OCI-LY7 (cell line): ENCODE data around the gene ENAH. TPM values are rescaled to one million over a fixed set of nuclear protein-coding genes. Genes with fewer than 3 reads are reported as not detected.

Experiments used
- BruUV-seq: library from RNA; stranded (reverse); fragments of 400-500 nt; replicated peaks from 2 replicates; lab custom pipeline; 2021; lab: Mats Ljungman, UMichigan
- CTCF ChIA-PET: fragments of 300-600 bp; sonication (Branson Sonifier 250); formaldehyde crosslinking; loops from one replicate; lab custom pipeline; 2022; ENCODE audit warnings: antibody characterized with exemption; ENCODE audit not compliant: unreplicated experiment; lab: Charles Lee
- POLR2A ChIA-PET: fragments of 300-600 bp; sonication (Branson Sonifier 250); formaldehyde crosslinking; loops from one replicate; lab custom pipeline; 2022; ENCODE audit warnings: antibody characterized with exemption; lab: Charles Lee
- DNase-seq: peaks from one replicate; pipeline ENCODE4 v3.0.0-alpha.2; 2015; ENCODE audit warnings: low spot score
- H2AFZ ChIP-seq: fragments of 200-600 bp; sonication (generic), shearing (Covaris generic); 2 replicates; pipeline ENCODE4 v1.6.1; 2014; ENCODE audit warnings: mild to moderate bottlenecking, antibody characterized with exemption, low read length, moderate library complexity
- H3K27ac ChIP-seq: fragments of 200-600 bp; sonication (generic); 2 replicates; pipeline ENCODE4 v1.5.1; 2014; ENCODE audit warnings: mixed run types, low read depth, mild to moderate bottlenecking, moderate library complexity, low read length, inconsistent platforms; ENCODE audit not compliant: poor library complexity, severe bottlenecking
- H3K36me3 ChIP-seq: fragments of 200-600 bp; sonication (generic); 2 replicates; pipeline ENCODE4 v1.6.1; 2014; ENCODE audit warnings: mild to moderate bottlenecking, antibody characterized with exemption, low read length, moderate library complexity, mixed read lengths; ENCODE audit not compliant: insufficient read depth
- H3K4me1 ChIP-seq: fragments of 200-600 bp; sonication (generic); 2 replicates; pipeline ENCODE4 v1.5.1; 2014; ENCODE audit warnings: mild to moderate bottlenecking, low read length; ENCODE audit not compliant: insufficient read depth, poor library complexity, severe bottlenecking
- H3K4me2 ChIP-seq: fragments of 200-600 bp; sonication (generic); 2 replicates; pipeline ENCODE4 v1.6.1; 2014; ENCODE audit warnings: mild to moderate bottlenecking, low read length
- H3K4me3 ChIP-seq: fragments of 200-600 bp; sonication (generic); 2 replicates; pipeline ENCODE4 v1.5.1; 2014; ENCODE audit warnings: mild to moderate bottlenecking, low read depth, low read length; ENCODE audit not compliant: poor library complexity, severe bottlenecking
- H3K79me2 ChIP-seq: fragments of 200-600 bp; sonication (generic); 2 replicates; pipeline ENCODE4 v1.6.1; 2016; ENCODE audit warnings: low read depth, mild to moderate bottlenecking, low read length, moderate library complexity, mixed read lengths; ENCODE audit not compliant: insufficient read depth
- H3K9me2 ChIP-seq: fragments of 200-600 bp; sonication (generic); 2 replicates; pipeline ENCODE4 v1.6.1; 2016; ENCODE audit warnings: mild to moderate bottlenecking, low read length, mixed read lengths; ENCODE audit not compliant: insufficient read depth
- H3K9me3 ChIP-seq: fragments of 200-600 bp; sonication (generic); 2 replicates; pipeline ENCODE4 v1.6.1; 2014; ENCODE audit warnings: mild to moderate bottlenecking, mixed run types, low read length, mixed read lengths
- H4K20me1 ChIP-seq: fragments of 200-600 bp; sonication (generic); 2 replicates; pipeline ENCODE4 v1.6.1; 2014; ENCODE audit warnings: mild to moderate bottlenecking, antibody characterized with exemption, low read length, moderate library complexity, mixed read lengths; ENCODE audit not compliant: insufficient read depth
- CTCF ChIP-seq: fragments of 200-600 bp; sonication (generic); conservative IDR thresholded peaks from 2 replicates; pipeline ENCODE4 v1.5.1; 2014; ENCODE audit warnings: mild to moderate bottlenecking, antibody characterized with exemption, low read length, moderate library complexity, mixed read lengths
- EZH2phosphoT487 ChIP-seq: fragments of 200-600 bp; sonication (generic); IDR thresholded peaks from 2 replicates; pipeline ENCODE4 v1.6.1; 2018; ENCODE audit warnings: low read depth, borderline replicate concordance, mild to moderate bottlenecking, mixed run types, antibody characterized with exemption, low read length, moderate library complexity, mixed read lengths
- intact Hi-C: fragments of 100-400 bp; cut with micrococcal nuclease; formaldehyde crosslinking; loops from one replicate; pipeline ENCODE4 v1.10.0; 2022; ENCODE audit not compliant: unreplicated experiment
- total RNA-seq, 2 experiments: library from RNA; depleted of rRNA in 1 of 2; stranded (reverse); fragments of >200 nt in 1 of 2; shearing (Covaris generic) in 1 of 2; gene quantifications; 2 replicates each; pipeline ENCODE4 v1.2.3, GENCODE V29; 2014 to 2022

ENAH gene
- total RNA-seq, 2 experiments from 2014 or later, result 4.6 to 18.1 TPM

- H3K4me2 ChIP-seq, result peak overlapping the region; percentile 39
- no peak for DNase-seq
These were observed 207.0 kb downstream of the ENAH start for GRCh38 chr1:225445639-225446594.

GRCh38 chr1:225442123-225442505, 210.8 kb downstream of the ENAH start:
- peak overlapping the region; percentile 89 for H2AFZ ChIP-seq
- no peaks in the 10 kb centered on the region for H3K9me3 ChIP-seq
- no peaks in the 10 kb centered on the region for H3K36me3 ChIP-seq
- intact Hi-C loops, result no loop called here
- peaks cover 94% of the 10 kb centered on the region for H3K4me1 ChIP-seq
- TF ChIP-seq EZH2phosphoT487 (no peak), CTCF (no peak)
- CTCF ChIA-PET, result interaction anchor here (0.8 to 2.4 kb wide), 3 partner anchors 8 to 26 kb away, joined by 3 to 8 read pairs (median 6); no protein-coding TSS in a partner anchor
- no peaks in the 10 kb centered on the region for H3K9me2 ChIP-seq
- no TSS peak for BruUV-seq
- POLR2A ChIA-PET, result interaction anchor here (0.7 to 9.5 kb wide), 4 partner anchors 13 to 485 kb away, joined by 3 to 242 read pairs (median 6); partner anchors contain the start of gene LBR
- H3K4me2 ChIP-seq, result peak overlapping the region; percentile 73
- H3K4me3 ChIP-seq, result peak overlapping the region; percentile 26
- peak; percentile 61 for DNase-seq
- H3K27ac ChIP-seq, result peak overlapping the region; percentile 84
- H4K20me1 ChIP-seq, result no peaks in the 10 kb centered on the region
- H3K79me2 ChIP-seq, result no peaks in the 10 kb centered on the region

More at GRCh38 chr1:225445639-225446594, 207.0 kb downstream of the ENAH start:
- intact Hi-C loops, result loop anchor here (1.0 kb wide), 2 partner anchors 18 to 21 kb away; partner anchors contain the start of gene LBR
- peak overlapping the region; percentile 30; the same call in 1 of the 2 replicates for H2AFZ ChIP-seq
- H3K9me3 ChIP-seq, result no peaks in the 10 kb centered on the region
- no peaks in the 10 kb centered on the region for H4K20me1 ChIP-seq
- H3K4me3 ChIP-seq, result peak overlapping the region; percentile 22
- POLR2A ChIA-PET, result interaction anchor here (0.6 to 9.5 kb wide), 12 partner anchors 9 to 588 kb away, joined by 3 to 242 read pairs (median 4); partner anchors contain the start of gene LBR
- no peak for TF ChIP-seq EZH2phosphoT487
- no peak for TF ChIP-seq CTCF
- no peaks in the 10 kb centered on the region for H3K79me2 ChIP-seq
- CTCF ChIA-PET, result interaction anchor here (1.0 to 1.5 kb wide), 2 partner anchors 22 to 32 kb away, joined by 5 read pairs; no protein-coding TSS in a partner anchor
- H3K9me2 ChIP-seq, result no peaks in the 10 kb centered on the region
- peaks cover 68% of the 10 kb centered on the region for H3K4me1 ChIP-seq
- peak overlapping the region; percentile 84 for H3K27ac ChIP-seq
- H3K36me3 ChIP-seq, result no peaks in the 10 kb centered on the region
- no TSS peak for BruUV-seq
